GM12878 (cell line): Measurements from ENCODE around the gene TMEM131L. TPM values are rescaled to one million over a fixed set of nuclear protein-coding genes. Genes with fewer than 3 reads are reported as not detected.

Source experiments
- FOXM1 ChIP-seq: IDR thresholded peaks from 2 replicates; pipeline ENCODE4 v1.6.1; 2012; ENCODE audit warnings: low read depth, mild to moderate bottlenecking, inconsistent platforms, low read length, moderate library complexity
- MEF2A ChIP-seq: IDR thresholded peaks from 2 replicates; pipeline ENCODE4 v1.6.1; 2011; ENCODE audit warnings: low read depth, mild to moderate bottlenecking, low read length, moderate library complexity; ENCODE audit not compliant: insufficient read depth
- PML ChIP-seq: IDR thresholded peaks from 2 replicates; pipeline ENCODE4 v1.6.1; 2012; ENCODE audit warnings: low read length, inconsistent platforms
- SMARCA5 ChIP-seq: fragments of 450-650 bp; IDR thresholded peaks from 2 replicates; pipeline ENCODE4 v1.6.1; 2017; ENCODE audit warnings: mild to moderate bottlenecking
- polyA plus RNA-seq, 11 experiments: library from polyadenylated mRNA; depleted of rRNA in 4 of 11; unstranded in 6 of 11; stranded (reverse) in 5 of 11; fragments of >200 nt; fragmentation: Nextera tagmentation in 4 of 11; fragmentation: Illumina TruSeq in 1 of 11; extraction: Ambion mirVana in 4 of 11; extraction: Trizol in 1 of 11; gene quantifications; 1 replicate in 1 of 11; 2 replicates in 10 of 11; pipeline versions ENCODE4 v1.2.1 to v1.2.3, GENCODE V29; 2011 to 2016; ENCODE audit warnings: inconsistent platforms in 2 of 11, missing spikeins in 2 of 11, low read depth in 1 of 11
- total RNA-seq, 4 experiments: library from RNA; depleted of rRNA in 3 of 4; stranded (reverse); fragments of >200 nt in 3 of 4; fragmentation: Illumina TruSeq in 1 of 4; extraction: Trizol in 1 of 4; gene quantifications; 2 replicates each; pipeline versions ENCODE4 v1.2.1 to v1.2.3, GENCODE V29; 2013 to 2021
- TF ChIP-seq, protein P1 (sequence below): fragments of 450-650 bp; IDR thresholded peaks from 2 replicates; pipeline ENCODE4 v1.6.1; 2016; ENCODE audit warnings: mild to moderate bottlenecking, moderate library complexity, borderline replicate concordance
- TF ChIP-seq, protein P2 (sequence below): fragments of 450-650 bp; formaldehyde crosslinking; IDR thresholded peaks from 2 replicates; pipeline ENCODE4 v1.5.0; 2022; ENCODE audit warnings: mild to moderate bottlenecking, missing genetic modification characterization
- TF ChIP-seq, protein P3 (sequence below): fragments of 450-650 bp; IDR thresholded peaks from 2 replicates; pipeline ENCODE4 v1.6.1; 2017; ENCODE audit warnings: mild to moderate bottlenecking, moderate library complexity

Gene TMEM131L
- total and polyA plus RNA-seq, 10 of the 15 experiments (the other 5 are each of a cell fraction or from before 2014, with no cell fraction given), result 8.5 to 101 (median 74.4) TPM

DNA sequence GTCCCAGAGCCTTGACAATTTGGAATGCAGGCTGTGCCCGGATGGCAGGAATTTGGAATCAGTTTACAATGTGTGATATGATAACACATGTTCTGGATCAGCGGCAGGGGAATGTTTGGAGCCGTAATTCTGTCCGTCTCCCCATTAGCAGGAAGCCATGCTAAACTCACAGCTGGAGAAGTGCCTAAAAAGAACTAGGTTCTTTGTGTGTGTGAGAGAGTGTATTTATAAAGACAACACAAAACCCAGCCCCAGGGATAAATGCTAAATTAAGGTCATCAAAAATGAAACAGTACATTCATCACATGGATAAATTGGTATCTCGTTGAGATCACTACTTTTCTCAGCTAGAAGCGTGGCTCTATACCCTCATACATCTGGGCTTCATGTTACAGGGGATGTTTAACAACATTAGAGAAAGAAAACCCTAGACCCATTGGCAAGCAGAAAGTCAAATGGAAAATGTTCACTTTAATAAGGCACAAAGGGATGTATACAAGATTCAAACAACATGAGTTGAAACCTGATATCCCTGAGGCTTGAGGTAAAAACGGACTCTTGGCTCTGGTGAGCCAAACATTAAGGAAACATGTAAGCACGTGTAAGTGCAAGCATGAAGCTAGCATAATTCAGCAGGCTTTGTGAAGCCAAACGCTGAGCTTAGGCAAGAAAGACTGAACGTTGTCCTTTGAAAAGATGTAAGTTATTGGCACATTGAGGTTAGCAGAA is 18.0 kb upstream of the TMEM131L start (continued):
- TF ChIP-seq, protein P1, sequence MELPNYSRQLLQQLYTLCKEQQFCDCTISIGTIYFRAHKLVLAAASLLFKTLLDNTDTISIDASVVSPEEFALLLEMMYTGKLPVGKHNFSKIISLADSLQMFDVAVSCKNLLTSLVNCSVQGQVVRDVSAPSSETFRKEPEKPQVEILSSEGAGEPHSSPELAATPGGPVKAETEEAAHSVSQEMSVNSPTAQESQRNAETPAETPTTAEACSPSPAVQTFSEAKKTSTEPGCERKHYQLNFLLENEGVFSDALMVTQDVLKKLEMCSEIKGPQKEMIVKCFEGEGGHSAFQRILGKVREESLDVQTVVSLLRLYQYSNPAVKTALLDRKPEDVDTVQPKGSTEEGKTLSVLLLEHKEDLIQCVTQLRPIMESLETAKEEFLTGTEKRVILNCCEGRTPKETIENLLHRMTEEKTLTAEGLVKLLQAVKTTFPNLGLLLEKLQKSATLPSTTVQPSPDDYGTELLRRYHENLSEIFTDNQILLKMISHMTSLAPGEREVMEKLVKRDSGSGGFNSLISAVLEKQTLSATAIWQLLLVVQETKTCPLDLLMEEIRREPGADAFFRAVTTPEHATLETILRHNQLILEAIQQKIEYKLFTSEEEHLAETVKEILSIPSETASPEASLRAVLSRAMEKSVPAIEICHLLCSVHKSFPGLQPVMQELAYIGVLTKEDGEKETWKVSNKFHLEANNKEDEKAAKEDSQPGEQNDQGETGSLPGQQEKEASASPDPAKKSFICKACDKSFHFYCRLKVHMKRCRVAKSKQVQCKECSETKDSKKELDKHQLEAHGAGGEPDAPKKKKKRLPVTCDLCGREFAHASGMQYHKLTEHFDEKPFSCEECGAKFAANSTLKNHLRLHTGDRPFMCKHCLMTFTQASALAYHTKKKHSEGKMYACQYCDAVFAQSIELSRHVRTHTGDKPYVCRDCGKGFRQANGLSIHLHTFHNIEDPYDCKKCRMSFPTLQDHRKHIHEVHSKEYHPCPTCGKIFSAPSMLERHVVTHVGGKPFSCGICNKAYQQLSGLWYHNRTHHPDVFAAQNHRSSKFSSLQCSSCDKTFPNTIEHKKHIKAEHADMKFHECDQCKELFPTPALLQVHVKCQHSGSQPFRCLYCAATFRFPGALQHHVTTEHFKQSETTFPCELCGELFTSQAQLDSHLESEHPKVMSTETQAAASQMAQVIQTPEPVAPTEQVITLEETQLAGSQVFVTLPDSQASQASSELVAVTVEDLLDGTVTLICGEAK, result no peak
- TF ChIP-seq FOXM1 (no peak), PML (no peak), MEF2A (no peak), SMARCA5 (no peak)
- TF ChIP-seq, protein P2, sequence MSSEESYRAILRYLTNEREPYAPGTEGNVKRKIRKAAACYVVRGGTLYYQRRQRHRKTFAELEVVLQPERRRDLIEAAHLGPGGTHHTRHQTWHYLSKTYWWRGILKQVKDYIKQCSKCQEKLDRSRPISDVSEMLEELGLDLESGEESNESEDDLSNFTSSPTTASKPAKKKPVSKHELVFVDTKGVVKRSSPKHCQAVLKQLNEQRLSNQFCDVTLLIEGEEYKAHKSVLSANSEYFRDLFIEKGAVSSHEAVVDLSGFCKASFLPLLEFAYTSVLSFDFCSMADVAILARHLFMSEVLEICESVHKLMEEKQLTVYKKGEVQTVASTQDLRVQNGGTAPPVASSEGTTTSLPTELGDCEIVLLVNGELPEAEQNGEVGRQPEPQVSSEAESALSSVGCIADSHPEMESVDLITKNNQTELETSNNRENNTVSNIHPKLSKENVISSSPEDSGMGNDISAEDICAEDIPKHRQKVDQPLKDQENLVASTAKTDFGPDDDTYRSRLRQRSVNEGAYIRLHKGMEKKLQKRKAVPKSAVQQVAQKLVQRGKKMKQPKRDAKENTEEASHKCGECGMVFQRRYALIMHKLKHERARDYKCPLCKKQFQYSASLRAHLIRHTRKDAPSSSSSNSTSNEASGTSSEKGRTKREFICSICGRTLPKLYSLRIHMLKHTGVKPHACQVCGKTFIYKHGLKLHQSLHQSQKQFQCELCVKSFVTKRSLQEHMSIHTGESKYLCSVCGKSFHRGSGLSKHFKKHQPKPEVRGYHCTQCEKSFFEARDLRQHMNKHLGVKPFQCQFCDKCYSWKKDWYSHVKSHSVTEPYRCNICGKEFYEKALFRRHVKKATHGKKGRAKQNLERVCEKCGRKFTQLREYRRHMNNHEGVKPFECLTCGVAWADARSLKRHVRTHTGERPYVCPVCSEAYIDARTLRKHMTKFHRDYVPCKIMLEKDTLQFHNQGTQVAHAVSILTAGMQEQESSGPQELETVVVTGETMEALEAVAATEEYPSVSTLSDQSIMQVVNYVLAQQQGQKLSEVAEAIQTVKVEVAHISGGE (CRISPR knock-in tag), result no peak
- TF ChIP-seq, protein P3, sequence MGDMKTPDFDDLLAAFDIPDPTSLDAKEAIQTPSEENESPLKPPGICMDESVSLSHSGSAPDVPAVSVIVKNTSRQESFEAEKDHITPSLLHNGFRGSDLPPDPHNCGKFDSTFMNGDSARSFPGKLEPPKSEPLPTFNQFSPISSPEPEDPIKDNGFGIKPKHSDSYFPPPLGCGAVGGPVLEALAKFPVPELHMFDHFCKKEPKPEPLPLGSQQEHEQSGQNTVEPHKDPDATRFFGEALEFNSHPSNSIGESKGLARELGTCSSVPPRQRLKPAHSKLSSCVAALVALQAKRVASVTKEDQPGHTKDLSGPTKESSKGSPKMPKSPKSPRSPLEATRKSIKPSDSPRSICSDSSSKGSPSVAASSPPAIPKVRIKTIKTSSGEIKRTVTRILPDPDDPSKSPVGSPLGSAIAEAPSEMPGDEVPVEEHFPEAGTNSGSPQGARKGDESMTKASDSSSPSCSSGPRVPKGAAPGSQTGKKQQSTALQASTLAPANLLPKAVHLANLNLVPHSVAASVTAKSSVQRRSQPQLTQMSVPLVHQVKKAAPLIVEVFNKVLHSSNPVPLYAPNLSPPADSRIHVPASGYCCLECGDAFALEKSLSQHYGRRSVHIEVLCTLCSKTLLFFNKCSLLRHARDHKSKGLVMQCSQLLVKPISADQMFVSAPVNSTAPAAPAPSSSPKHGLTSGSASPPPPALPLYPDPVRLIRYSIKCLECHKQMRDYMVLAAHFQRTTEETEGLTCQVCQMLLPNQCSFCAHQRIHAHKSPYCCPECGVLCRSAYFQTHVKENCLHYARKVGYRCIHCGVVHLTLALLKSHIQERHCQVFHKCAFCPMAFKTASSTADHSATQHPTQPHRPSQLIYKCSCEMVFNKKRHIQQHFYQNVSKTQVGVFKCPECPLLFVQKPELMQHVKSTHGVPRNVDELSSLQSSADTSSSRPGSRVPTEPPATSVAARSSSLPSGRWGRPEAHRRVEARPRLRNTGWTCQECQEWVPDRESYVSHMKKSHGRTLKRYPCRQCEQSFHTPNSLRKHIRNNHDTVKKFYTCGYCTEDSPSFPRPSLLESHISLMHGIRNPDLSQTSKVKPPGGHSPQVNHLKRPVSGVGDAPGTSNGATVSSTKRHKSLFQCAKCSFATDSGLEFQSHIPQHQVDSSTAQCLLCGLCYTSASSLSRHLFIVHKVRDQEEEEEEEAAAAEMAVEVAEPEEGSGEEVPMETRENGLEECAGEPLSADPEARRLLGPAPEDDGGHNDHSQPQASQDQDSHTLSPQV, result no peak
- TF ChIP-seq, all 136 proteins: peak for 0
